ENCODE measurements around the gene C11orf98.
A peak's percentile ranks its signal among the peaks of the same experiment; 100 is the strongest.
"Not testable (repeated sequence)": the region's sequence is repeated elsewhere in the genome, so short reads cannot be mapped to it uniquely, and the experiment has no call there.

The C11orf98 gene

DNA sequence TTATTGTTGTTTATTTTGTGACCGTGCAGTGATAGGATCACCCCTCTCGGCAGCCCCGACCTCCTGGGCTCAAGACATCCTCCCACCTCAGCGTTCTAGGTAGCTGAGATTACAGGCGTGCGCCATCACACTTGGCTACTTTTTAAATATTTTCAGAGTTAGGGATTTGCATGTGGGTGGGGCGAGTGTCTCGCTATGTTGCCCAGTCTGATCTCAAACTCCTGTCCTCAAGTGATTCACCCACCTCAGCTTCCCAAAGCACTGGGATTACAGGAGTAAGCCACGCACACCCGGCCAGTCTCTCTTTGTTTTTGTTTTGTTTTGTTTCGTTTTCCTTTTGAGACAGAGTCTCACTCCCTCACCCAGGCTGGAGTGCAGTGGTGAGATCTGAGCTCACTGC lies 10.7 kb downstream of the C11orf98 start:
- Histone ChIP-seq H4K20me1 (ENCODE audit: low read depth, low read length) (no peaks in the 10 kb centered on the region), H3K9me2 (replicated peaks; ENCODE audit: insufficient read depth, low read length) (no peaks in the 10 kb centered on the region), H3K79me2 (ENCODE audit: insufficient read depth, low read length) (peaks cover 23% of the 10 kb centered on the region), H2AFZ (ENCODE audit: low read depth, low read length, severe bottlenecking) (peak overlapping the region; percentile 10), H3K4me2 (ENCODE audit: low read depth, low read length, poor library complexity, severe bottlenecking) (peak overlapping the region; percentile 98), H3K9ac (ENCODE audit: low read length) (no peak overlapping the region), H3K4me3 (ENCODE audit: insufficient read depth, low read length, poor library complexity, severe bottlenecking) (no peak overlapping the region), H3K27me3 (ENCODE audit: low read length) (no peaks in the 10 kb centered on the region), H3K36me3 (ENCODE audit: low read length) (no peaks in the 10 kb centered on the region), H3K9me3 (ENCODE audit: insufficient read depth, low read length) (no peaks in the 10 kb centered on the region), H3F3A (ENCODE audit: insufficient read depth) (peaks cover 15% of the 10 kb centered on the region; the same call in 1 of the 2 replicates), H3K27ac (ENCODE audit: low read depth, low read length) (no peak overlapping the region)
- TF ChIP-seq, protein P1, sequence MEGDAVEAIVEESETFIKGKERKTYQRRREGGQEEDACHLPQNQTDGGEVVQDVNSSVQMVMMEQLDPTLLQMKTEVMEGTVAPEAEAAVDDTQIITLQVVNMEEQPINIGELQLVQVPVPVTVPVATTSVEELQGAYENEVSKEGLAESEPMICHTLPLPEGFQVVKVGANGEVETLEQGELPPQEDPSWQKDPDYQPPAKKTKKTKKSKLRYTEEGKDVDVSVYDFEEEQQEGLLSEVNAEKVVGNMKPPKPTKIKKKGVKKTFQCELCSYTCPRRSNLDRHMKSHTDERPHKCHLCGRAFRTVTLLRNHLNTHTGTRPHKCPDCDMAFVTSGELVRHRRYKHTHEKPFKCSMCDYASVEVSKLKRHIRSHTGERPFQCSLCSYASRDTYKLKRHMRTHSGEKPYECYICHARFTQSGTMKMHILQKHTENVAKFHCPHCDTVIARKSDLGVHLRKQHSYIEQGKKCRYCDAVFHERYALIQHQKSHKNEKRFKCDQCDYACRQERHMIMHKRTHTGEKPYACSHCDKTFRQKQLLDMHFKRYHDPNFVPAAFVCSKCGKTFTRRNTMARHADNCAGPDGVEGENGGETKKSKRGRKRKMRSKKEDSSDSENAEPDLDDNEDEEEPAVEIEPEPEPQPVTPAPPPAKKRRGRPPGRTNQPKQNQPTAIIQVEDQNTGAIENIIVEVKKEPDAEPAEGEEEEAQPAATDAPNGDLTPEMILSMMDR (IDR thresholded peaks at IDR 0.05; ENCODE audit: insufficient read depth, low read length, poor library complexity, severe bottlenecking) = no peak

DNA sequence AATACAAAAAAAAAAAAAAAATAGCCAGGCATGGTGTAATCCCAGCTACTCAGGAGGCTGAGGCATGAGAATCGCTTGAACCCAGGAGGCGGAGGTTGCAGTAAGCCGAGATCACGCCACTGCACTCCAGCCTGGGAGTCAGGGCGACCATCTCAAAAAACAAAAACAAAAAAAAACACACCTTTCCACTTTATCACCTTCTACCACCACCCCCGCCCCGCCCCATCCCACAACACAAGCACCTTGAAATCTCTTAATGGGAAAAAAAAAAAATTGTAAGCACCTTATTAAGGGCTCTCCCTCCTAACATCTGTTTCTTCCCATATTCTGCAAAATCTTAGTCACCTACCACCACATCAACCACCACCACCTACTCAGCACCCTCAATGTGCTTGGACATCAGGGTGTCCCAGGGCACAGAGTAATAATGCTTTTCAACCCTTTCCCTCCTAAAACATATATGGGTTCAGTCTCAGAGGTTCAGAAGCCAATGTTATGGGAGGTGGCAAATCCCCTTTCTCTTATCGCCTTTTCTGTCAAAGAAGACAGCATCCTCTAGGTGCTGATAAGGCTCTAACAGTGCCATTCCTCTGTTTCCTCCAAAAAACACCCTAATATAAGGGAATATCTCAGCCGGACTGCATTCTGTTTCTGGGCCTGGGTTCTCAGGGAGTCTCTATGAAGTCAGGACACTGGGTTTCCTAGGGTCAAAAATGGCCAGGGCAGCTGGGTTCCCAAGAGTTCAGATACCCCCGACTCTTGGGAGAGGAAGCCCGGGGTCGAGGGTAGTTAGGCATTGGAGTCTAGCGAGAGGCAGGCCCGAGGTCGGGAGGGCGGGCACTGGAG lies 12.6 kb downstream of the C11orf98 start:
- H3K27ac ChIP-seq (ENCODE audit: low read depth, low read length) = peak overlapping the region; percentile 64
- H3K9ac ChIP-seq (ENCODE audit: low read length) = peak overlapping the region; percentile 98
- no peaks in the 10 kb centered on the region for H3K36me3 ChIP-seq (ENCODE audit: low read length)
- H3K9me3 ChIP-seq (ENCODE audit: insufficient read depth, low read length) = no peaks in the 10 kb centered on the region
- peaks cover 23% of the 10 kb centered on the region for H3K79me2 ChIP-seq (ENCODE audit: insufficient read depth, low read length)
- H2AFZ ChIP-seq (ENCODE audit: low read depth, low read length, severe bottlenecking) = peak overlapping the region; percentile 99
- peak overlapping the region; percentile 100 for H3K4me3 ChIP-seq (ENCODE audit: insufficient read depth, low read length, poor library complexity, severe bottlenecking)
- H3K27me3 ChIP-seq (ENCODE audit: low read length) = no peaks in the 10 kb centered on the region
- H3F3A ChIP-seq (ENCODE audit: insufficient read depth) = peaks cover 18% of the 10 kb centered on the region
- H4K20me1 ChIP-seq (ENCODE audit: low read depth, low read length) = no peaks in the 10 kb centered on the region
- H3K4me2 ChIP-seq (ENCODE audit: low read depth, low read length, poor library complexity, severe bottlenecking) = peak overlapping the region; percentile 98
- TF ChIP-seq EZH2phosphoT487 (conservative IDR thresholded peaks at IDR 0.05; ENCODE audit: low read length) = no peak
- TF ChIP-seq, protein P1 (IDR thresholded peaks at IDR 0.05; ENCODE audit: insufficient read depth, low read length, poor library complexity, severe bottlenecking) = no peak
- H3K9me2 ChIP-seq (replicated peaks; ENCODE audit: insufficient read depth, low read length) = no peaks in the 10 kb centered on the region

DNA sequence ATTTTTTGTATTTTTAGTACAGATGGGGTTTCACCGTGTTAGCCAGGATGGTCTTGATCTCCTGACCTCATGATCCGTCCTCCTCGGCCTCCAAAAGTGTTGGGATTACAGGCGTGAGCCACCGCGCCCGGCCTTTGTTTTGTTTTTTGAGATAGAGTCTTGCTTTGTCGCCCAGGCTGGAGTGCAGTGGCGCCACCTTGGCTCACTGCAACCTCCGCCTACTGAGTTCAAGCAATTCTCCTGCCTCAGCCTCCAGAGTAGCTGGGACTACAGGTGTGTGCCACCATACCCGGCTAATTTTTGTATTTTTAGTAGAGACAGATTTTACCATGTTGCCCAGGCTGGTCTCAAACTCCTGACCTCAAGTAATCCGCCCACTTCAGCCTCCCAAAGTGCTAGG lies 14.7 kb downstream of the C11orf98 start:
- not testable (repeated sequence) for H3K4me2 ChIP-seq (ENCODE audit: low read depth, low read length, poor library complexity, severe bottlenecking); H3K36me3 ChIP-seq (ENCODE audit: low read length); H2AFZ ChIP-seq (ENCODE audit: low read depth, low read length, severe bottlenecking); H3K4me3 ChIP-seq (ENCODE audit: insufficient read depth, low read length, poor library complexity, severe bottlenecking); H3K27me3 ChIP-seq (ENCODE audit: low read length); H3K9ac ChIP-seq (ENCODE audit: low read length); H3K27ac ChIP-seq (ENCODE audit: low read depth, low read length); H3K9me3 ChIP-seq (ENCODE audit: insufficient read depth, low read length); H3K9me2 ChIP-seq (replicated peaks; ENCODE audit: insufficient read depth, low read length); H4K20me1 ChIP-seq (ENCODE audit: low read depth, low read length); H3F3A ChIP-seq (ENCODE audit: insufficient read depth)
- H3K79me2 ChIP-seq (ENCODE audit: insufficient read depth, low read length) = peaks cover 33% of the 10 kb centered on the region

DNA sequence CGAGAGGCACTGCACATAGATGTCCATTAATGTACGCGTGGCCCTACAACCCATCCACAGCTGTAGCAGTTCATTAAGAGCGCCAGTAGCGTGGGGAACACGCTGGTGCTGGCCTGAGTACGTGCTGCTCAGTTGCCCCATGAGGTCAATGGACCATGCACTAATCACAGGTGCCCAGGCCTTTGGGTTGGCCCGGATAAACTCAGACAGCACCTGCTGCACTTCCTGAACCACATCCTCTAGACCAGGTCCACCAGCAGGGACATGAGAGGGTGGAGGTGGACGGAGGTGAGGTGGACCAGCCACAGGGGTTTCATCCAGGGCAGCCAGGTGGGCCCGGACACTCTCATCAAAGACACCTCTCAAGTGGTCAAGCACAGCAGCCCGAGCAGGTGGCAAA lies 15.5 kb downstream of the C11orf98 start:
- no peak overlapping the region for H3K4me3 ChIP-seq (ENCODE audit: insufficient read depth, low read length, poor library complexity, severe bottlenecking)
- no peak overlapping the region for H3K9ac ChIP-seq (ENCODE audit: low read length)
- H3K79me2 ChIP-seq (ENCODE audit: insufficient read depth, low read length) = peaks cover 41% of the 10 kb centered on the region
- H3F3A ChIP-seq (ENCODE audit: insufficient read depth) = peaks cover 4% of the 10 kb centered on the region
- H3K9me3 ChIP-seq (ENCODE audit: insufficient read depth, low read length) = no peaks in the 10 kb centered on the region
- H3K27me3 ChIP-seq (ENCODE audit: low read length) = no peaks in the 10 kb centered on the region
- H2AFZ ChIP-seq (ENCODE audit: low read depth, low read length, severe bottlenecking) = no peak overlapping the region
- no peaks in the 10 kb centered on the region for H3K36me3 ChIP-seq (ENCODE audit: low read length)
- H3K27ac ChIP-seq (ENCODE audit: low read depth, low read length) = no peak overlapping the region
- no peak for TF ChIP-seq EZH2phosphoT487 (conservative IDR thresholded peaks at IDR 0.05; ENCODE audit: low read length)
- no peaks in the 10 kb centered on the region for H4K20me1 ChIP-seq (ENCODE audit: low read depth, low read length)
- no peak overlapping the region for H3K4me2 ChIP-seq (ENCODE audit: low read depth, low read length, poor library complexity, severe bottlenecking)
- no peaks in the 10 kb centered on the region for H3K9me2 ChIP-seq (replicated peaks; ENCODE audit: insufficient read depth, low read length)
